Measurements from ENCODE around the gene LRIG1.

Gene LRIG1

DNA sequence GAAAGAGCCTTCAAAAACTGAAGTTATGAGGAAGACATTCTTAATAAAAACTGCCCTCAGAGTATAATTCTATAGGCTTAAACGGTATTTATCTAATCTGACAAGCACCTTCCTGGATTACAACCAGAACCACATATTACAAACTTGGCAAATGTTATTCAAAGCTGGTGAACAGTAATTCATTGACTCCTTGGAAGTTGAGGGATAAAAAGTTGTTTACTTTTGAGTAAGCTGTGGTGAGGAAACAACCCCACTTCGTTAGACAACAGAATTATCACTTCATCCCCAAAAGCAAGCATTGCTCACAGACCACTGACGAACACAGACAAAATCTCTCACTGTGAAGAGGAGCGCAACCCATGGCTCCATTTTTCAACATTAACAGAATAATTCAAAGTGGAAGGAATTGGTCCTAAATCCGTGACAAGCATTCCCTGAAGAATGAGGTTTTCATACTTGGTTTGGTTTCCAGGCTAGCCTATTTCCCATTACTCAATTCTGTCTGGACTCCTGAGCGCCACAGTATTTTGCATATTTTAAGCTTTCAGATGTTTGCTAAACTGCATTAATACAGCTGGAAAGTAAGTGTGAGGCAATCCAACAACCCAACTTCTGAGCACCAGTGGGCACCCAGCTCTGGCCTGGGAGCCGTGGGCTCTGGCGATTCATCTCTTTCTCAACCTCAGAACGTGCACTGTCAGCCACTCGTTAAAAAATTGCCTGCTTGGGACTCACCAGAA is 32.7 kb downstream of the LRIG1 start:
- DNase-seq: no peak

DNA sequence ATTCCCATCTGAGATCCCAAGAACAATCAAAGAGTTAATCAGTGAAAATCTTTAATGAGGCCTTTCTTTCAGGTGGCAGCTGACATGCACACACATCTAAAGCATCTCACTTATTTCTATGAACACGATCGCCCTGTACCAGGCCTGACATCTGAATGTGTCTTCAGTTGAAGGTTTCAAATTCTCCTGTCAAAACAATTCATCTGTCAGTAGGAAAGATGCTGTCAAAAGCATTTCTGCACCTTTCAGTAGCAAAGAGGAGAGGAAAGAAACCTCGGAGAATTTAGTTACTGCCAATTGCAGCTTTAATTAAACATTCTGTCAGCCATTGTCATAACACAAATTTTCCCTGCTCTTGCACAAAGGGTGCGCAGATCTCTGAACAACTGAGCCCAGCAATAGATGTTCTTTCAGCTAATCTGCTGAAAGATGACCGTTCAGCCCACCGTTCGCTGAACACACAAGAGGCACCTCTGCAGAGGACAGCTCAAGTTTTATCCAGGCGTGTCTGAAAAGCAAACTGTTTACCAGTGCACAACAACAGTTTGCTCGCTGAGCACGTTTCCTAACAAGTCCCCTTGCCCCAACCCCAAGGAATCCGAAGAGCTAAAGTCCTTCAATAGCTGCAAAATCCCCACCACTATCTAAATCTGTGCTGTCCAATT is 34.1 kb downstream of the LRIG1 start:
- DNase-seq: peak in 2 of 3 experiments; percentile 19 to 23

DNA sequence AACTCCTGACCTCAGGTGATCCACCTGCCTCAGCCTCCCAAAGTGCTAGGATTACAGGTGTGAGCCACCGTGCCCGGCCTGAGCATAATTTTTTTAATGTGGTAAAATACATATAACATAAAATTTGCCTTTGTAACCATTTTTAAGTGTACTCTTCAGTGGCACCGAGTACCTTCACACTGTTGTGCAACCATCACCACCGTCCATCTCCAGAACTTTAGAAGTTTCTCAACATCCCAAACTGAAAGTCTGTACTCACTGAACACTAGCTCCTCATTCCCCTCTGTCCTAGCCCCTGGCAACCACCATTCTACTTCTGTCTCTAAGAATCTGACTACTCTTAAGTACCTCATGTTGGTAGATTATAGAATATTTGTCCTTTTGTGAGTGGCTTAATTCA is 35.2 kb downstream of the LRIG1 start:
- no peak for DNase-seq

DNA sequence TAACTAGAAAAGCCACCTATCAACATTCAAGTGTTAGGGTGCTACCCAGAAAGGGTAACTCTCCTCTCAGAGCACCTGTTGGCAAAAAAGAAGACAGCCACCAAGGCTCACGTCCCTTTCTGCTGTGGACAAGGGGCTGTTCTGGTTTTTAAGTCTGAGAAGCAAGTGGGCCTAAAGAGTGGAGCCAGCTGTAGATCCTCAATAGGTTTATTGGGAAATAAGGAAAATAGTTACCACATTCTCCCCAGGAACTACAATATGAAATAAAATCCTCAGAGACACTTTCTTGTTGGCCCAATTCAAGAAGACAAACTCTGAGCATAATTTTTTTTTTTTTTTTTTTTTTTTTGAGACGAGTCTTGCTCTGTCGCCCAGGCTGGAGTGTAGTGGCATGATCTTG is 35.8 kb downstream of the LRIG1 start:
- no peak for DNase-seq

DNA sequence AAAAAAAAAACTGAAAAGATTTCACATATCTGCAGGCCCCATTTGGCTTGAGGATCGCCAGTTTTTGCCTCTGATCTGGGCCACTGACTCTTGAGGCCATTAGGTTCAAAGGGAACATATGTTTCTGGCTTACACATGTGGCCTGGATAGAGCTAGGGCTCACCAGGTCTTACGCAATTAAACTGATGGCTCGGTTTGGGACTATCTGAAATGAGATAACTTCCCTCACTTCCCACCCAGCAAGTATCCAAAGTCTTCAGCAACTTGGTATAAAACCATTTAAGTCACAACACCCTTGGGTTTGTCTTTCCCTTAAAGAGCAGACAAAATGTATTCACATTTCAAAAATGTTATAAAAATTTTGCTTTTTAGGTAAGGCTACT is 36.3 kb downstream of the LRIG1 start:
- DNase-seq: no peak

DNA sequence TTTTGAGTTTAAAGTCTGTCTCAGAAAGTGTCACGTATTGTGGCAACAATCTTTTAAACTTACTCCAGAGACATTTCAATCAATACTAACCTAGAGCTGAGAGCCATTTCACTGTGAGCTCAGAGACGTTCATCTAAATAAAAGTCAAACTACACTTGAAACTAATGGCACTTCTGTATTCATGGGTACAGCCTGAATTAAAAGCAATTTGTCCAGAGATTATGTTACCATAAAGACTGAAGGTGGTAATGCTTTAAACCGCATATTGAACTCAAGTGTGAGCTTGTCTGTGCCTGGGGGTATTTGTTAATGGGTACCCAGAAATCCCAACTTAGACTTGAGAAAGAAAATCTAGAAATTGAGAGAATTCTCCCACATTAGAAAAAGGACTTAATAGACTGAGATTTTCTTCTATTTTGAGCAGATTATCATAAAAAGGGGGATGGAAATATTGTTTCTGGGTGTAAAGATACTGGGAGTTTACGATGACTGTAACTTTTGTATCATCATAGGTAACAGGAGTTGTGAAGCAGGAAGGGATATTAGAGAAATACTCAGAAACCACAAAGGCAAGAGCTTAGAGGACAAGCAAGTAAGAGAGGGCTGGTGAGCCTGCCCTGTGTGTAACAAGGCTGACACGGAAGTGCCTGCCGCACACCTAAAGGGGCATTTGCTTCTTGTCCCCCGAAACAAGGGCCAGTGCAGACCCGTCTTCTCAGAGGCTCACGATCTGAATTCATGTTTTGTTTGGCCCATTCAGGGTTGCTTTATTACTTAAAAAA is 36.9 kb downstream of the LRIG1 start:
- peak in 2 of 3 experiments; percentile 38 to 45 for DNase-seq

DNA sequence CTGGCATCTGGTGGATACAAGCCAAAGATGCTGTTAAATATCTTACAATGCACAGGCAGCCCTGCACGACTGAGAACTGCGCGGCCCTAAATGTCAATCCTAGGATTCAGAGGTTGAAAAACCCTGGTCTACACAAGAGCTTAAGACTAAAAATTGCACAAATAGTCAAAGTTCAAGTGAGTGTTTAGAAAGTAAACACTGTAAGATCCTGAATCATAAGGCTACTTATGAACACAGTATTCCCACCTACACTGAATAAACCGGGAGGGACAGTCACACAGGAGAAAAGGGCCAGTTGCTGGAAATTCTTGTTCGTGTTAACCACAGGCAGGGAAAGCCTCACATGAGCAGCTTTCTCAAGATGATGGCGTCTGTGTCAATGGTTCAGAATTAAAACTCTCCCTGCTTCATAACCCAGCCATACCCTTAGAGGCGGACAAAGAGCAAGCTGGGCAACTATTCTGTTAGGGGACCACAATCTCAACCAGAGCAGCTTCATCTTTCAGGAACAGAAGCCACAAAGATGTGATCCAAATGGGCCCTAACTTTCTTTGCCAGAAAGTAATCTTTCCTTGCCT is 37.7 kb downstream of the LRIG1 start:
- no peak for DNase-seq

DNA sequence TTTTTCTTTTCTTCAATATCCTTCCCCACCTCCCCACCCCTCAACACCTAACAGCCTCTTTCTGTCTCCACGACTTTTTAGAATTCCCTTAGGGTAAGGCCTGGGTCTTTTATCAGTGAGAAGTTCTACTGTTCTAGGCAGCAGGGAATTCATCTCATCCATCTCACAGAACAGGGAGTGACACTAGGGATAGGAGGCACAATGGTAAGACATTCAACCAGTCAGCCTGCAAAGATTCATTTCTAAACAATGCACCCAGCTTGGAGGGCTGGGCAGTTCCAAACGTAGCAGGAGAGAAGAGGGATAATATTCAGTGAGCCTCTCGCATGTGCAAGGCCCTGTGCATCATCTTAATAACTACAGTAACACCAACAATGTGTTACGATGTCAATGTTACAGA is 43.6 kb downstream of the LRIG1 start:
- no peak for DNase-seq

DNA sequence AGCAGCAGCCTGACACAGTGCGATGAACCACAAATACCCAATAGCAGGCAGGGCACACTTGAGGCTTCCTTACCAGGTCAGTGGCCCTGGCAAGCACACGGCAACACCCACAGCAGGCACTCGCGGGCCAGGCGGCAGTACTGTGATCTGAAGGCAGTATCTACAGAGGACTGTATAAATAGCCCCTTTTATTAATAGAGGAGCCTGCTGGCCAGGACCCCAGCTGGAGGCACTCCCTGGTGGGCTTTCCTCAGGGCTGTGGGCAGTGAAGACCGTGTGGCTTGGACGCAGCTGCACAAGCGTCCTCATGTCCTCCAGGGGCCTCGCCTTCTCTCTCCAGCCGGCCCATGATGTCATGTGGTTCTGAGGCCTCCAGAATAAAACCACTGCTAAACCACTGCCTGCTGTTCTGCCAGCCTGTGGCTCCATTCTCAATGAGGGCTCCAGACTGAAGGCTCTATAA is 44.1 kb downstream of the LRIG1 start:
- DNase-seq: no peak

DNA sequence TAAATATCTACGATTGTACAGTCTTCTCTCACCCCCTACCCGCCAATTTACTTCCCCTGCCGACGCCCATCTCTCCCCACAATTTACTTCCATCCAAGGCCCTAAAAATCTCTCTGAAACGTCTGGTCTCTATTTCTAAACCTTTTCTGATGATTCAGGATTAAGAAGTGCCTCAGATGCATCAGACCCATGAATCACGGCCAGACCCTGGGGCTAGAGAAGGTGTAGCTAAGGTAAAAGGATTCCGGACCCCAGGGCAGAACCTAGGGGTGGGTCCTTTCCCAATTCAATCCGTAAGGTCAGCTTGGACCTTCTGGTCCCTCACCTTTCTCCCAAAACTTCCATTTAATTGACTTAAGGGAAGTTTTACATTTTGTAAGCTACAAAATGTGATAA is 46.4 kb downstream of the LRIG1 start:
- no peak for DNase-seq

DNA sequence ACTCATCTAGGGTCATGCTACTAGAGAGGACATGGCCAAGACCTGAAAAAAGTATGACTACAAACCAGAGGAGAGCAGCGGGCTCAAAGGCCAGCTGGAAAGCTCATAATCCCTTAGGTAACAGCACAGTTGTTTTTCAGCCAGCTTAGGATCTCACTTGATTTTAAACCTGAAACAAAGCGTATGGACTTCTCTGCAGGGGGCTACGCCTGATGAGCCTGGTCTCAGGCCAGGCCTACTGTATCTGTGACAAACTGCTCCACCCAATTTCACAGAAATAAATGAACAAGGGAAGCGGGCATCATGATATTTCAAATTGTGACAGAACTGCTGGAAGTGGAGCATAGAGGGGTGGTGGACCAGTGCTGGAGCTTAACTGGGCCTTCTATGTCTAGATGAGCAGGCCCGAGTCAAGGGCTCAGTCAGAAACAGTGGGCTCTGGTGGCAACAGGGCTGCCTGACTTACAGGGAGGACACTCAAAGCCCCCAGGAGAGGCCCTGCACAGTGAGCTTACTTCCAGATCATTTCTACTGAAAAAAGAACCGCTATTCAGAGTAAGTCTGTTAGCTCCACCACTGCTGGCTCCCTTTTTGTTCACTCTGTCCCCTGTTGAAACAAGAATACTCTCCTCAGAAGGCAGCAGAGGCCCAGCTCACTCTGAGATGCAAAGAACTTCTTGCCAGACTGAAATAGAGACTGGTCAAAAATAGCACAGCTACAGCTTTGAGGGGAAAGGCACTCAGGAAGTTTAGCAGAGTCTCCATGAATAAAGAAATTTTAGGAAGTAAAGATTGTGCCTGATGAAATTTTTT is 47.0 kb downstream of the LRIG1 start:
- no peak for DNase-seq

DNA sequence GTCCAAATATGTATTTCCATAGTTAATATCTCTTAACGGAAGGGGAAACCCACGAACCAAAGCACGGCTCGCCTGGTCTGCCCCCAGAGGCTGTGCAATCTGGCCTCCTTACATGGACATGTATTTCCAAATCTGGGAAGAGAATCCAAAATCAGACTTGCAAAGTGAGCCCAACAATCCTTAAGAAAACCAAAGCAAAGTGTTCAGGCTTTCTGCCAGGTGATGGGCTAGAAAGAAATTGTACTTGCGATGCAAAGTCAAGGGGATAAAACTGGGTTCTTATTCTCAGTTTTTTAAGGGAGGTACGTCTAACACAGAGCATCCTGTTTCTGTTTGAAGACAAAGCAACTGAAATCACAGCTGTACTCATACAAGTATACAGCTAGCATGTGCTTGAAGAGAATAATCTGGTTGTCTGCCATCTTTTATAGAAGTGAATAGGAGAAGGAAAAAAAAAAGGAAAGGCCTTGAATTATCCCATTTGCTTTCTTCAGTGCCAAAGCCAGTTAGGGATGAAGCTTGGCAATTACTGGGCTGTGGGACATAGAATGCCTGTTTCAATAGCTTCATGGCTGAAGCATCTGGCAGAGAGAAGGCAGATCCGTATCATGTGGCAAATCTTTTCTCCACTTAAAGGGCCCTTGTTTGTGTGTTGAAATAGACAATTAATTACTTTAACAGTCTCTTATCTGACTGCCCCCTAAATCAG is 48.4 kb downstream of the LRIG1 start:
- peak in 1 of 3 experiments; percentile 47 for DNase-seq

DNA sequence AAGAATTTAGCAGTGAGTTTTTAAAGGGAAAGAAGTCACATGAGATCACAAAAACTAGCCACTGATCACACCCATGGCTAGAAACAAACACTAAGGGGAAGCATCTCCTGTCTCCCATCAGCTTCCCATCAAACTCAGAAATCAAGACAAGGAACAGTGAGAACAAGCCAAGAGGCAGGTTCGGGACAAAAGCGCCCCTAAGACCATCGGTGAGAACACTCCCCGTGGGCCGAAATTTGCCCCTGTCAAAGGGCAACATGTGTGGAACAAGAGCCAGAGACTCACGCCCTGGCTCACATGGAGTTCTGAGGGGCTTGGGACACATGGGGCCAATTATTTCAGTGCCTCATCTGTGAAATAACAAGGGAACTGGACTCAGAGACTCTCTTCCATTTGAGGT is 49.1 kb downstream of the LRIG1 start:
- DNase-seq: no peak

DNA sequence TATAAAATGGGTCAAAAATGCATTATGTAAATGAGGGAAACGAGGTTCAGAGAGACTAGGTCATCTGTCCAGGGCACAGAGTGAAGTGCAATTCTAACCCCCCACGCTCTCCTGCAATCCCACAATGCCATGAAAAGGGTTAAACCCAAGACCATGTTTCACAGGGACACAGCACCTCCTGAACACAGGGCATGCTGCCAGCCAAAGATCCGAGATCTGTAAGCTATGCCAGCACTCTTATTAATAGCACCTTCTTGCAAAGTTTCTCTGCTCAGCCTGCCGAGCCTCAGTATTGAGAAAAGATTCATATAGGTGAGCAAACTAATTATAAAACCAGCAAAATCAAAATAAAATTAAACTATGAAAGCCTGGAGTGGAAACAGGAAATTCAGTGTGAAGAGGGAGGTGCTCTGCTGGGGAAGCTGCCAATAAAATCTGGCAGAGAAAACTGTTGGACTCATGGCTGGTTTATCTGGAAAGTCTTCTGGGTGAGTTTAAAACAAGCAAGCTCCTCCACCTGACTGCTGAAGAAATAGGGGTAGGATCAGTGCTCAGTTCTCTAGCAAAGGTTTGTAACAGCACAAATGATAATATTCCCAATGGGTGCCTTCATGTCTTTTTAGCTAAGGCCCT is 50.3 kb downstream of the LRIG1 start:
- DNase-seq: no peak

DNA sequence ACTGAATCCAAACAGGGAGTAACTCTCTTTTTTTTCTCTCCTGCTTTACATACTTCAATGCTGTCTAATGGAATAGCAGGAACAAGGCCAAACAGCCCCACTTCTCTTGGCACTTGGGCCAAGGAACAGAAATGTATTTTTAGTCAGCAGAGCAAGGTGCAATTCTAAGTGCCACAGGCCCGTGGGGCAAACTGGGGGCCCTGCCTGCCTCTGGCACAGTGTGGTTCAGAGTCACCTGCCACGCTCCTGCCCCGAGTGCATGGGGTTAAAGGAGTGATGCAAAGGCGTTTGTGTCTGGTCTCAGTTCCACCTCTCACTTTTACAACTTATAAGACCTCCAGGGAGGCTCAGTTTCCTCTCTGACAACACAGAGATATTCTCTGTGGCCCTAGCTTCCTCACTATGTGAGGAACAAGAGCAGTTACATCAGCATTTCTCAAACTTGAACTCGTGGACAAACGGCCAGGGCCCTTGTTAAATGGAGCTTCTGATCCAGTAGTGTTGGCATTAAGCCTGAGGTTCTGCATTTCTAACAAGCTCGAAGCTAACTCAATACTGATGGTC is 51.3 kb downstream of the LRIG1 start:
- no peak for DNase-seq

DNA sequence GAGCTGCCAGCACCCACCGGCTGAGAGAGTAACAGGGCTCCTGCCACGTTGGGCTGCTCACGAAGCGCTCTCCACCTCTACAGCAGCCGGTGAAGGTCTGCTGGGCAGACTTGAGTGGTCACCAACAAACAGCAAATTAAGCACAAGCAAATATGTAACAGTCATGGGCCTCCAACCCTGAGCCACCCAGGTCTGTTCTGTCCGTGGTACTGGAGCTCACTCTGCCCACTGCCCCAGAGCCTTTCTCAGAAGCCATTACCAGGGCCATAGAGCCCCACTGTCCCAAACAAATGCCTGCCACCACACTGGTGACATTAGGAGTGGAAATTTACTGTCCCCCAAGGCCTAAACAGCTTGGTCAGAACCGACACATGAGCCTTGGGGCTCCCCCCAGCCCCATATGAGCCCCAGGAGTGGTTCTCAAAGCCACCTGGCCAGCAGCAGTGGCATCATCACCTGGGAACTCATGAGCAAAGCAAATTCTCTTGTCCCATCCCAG is 56.6 kb downstream of the LRIG1 start:
- DNase-seq: no peak

DNA sequence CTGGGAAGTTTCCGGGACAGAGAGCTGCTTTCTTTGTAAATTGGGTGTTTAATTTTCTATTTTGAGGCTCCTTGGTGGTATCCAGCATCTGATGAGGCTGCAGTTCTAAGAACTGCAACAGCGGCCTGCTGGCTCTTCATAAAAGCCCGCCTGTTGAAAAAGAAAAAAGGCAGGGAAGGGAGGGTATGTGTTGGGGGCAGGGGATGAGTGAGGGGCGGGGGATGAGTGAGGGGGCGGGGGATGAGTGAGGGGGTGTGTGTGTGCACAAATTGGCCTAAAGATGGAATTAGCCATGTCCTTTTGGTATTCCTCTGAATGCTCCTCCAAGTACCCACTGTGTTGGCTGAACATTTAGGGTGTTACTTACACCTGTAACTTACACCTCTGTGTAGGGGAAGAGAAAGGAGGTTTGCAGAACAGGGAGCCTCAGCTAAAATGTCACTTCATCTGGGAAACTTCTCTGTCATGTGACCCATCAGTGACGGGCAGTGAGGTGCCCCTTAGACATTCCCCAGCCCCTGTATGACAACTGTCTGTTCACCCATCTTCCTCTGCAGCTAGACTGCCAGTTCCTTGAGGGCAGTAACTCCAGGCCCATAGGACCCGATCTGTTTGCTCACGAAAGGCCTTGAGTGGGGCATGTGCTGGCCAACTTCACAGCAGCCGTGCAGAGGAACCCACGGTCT is 57.6 kb downstream of the LRIG1 start:
- no peak for DNase-seq

DNA sequence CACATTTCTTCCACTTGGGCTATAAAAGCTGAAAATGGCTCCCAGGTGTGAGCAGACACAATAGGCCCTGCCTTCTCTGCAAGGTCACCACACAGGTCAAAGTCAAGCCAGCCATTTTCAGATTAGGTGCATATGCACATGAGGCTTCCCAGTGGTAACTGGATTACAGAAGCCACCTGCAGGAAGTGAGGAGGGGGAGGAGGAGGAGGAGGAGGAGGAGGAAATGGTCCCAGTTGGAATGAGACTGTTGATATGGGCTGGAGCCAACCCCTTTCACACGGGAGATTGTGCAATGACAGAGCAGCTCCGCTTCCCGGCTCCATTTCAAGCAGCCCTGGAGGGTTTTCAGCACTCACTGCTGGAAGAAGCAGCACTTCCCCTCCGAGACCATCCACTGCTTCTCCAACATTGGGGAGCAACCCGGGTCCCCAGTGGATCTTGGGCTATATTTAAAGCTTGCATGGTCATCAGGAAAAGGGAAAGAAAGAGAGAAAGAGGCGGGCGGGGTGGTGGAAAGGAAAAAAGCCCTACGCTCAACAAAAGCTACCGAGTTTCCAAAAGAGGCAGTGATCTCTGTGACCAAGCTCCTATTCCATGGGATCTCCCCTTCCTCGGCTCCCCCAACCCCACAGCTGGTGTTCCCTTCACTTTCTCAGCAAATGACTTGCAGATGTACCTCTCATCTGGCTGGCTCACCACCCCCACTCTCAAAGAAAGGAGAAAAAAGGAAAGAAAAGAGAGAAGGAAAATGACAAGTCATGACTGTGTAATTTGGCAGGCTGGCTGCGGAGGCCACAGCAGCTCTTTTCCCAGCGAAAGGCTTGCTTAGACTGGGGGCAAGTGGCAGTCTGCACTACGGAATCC is 58.3 kb downstream of the LRIG1 start:
- peak in 1 of 3 experiments; percentile 5 for DNase-seq

DNA sequence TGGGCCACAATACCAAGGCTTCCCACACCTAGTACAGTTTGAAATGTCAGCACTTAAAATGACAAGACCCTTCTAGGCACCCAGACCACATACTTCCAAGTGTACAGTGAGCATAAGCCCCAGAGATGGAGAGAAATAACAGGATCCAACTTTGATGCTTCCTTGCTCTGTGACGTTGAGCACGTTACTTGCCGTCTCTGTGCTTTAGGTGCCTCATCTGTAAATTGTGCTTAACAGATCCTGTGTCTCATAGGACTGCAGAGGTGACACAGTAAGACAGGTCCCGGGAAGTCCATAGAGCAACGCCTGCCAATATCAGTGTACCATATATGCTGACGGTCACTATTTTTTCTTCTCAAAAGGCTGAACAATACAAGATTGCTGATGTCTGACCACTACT is 59.1 kb downstream of the LRIG1 start:
- no peak for DNase-seq

All from NCI-H1417 (cell line).